GM21423 (cell line): ENCODE measurements around the gene SNCG.
"Not testable (repeated sequence)": the region's sequence is repeated elsewhere in the genome, so short reads cannot be mapped to it uniquely, and the experiment has no call there.

Experiments used
- ATAC-seq: cut with Tn5 transposase; IDR thresholded peaks from one replicate; pipeline ENCODE4 v1.9.1; 2021; ENCODE audit warnings: mild to moderate bottlenecking, moderate library complexity; ENCODE audit not compliant: unreplicated experiment

Gene SNCG

DNA sequence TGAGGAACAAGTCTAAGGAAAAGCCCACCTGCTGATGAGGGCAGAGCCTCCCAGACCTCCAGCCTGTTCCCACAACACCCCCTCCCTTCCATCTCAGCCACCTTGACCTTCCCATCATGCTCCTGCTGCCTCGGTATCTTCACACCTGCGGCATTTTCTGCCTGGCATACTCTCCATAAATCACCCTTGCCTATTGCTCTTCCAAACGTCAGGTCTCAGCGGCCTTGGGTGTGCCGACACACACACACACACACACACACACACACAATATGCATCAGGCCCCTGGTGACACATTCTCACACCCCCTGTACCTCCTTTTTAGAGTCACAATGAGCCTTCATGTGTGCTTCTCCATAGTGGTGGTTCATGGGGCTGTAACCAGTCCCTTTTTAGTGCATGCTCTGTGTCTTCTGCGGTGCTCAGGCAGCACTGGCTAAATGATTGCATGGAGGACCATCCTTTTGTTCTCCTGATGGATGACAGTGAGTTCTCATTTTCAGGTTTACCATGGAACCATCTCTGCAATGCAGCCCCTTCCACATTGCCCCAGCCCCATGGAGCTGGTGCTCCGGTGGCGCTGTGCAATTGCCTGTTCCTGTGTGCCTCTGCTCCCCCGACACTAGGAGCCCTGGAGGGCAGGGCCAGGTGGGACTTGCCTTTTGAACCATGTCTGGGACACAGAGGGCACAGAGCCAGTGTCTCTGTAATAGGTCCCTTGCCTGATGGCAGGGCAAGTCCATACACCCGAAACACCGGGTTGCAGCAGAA is 14.4 kb downstream of the SNCG start:
- no peak for ATAC-seq

- no peak for ATAC-seq
These were observed 16.1 kb downstream of the SNCG start for GRCh38 chr10:86974484-86974883.

DNA sequence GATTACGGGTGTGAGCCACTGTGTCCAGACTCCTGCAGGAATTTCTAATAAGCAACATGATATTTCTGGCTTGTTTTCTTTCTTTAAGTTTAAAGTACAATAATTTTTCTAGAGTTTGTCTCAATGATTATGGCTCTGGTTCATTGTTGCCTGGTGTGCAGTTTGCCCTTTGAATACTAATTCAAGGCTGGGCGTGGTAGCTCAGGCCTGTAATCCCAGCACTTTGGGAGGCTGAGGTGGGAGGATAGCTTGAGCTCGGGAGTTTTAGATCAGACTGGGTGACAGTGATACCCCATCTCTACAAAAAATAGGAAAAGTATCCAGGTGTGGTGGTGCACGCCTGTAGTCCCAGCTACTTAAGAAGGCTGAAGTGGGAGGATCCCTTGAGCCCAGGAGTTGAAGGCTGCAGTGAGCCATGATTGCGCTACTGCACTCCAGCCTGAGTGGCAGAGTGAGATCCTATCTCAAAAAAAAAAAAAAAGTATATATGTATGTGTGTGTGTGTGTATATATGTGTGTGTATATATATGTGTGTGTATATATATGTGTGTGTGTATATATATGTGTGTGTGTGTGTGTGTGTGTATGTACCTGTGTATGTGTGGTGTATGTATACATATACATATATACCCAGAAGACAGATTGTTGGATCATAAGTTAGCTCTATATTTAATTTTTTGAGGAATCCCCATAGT is 18.1 kb downstream of the SNCG start:
- ATAC-seq = no peak

DNA sequence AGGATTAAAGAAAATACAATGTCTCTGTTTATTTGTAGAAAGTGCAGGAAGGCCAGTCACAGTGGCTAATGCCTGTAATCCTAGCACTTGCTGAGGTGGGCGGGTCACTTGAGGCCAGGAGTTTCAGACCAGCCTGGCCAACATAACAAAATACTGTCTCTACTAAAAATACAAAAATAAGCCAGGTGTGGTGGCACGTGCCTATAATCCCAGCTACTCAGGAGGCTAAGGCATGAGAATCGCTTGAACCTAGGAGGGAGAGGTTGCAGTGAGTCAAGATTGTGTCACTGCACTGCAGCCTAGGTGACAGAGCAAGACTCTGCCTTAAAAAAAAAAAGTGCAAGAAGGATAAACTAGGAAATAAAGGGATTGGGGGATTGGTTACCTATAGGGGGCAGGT is 20.1 kb downstream of the SNCG start:
- ATAC-seq = not testable (repeated sequence)

- ATAC-seq = no peak
These were observed 21.0 kb downstream of the SNCG start for GRCh38 chr10:86979296-86979818.

DNA sequence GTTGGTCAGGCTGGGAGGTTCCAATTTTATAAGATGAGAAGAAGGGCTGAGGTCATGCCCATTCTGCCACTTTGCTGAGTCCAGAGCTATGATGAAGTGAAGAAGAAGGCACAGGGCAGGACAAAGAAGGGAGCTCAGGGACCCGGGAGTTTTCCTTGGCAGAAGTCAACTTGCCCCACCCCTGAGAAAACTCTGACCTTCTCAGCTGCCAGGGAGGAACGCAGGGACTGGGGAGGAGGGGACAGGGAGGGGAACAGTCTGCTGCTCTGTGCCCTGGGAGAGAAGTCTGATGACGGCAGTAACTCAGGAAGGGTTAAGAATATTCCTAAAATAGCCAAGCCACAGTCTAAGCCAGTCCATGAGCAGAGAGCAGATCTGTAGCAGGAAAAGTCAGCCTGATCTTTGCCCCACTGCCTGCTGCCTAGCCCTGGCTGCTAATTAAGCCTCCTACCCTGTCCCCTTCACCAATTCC is 21.6 kb downstream of the SNCG start:
- ATAC-seq = no peak

DNA sequence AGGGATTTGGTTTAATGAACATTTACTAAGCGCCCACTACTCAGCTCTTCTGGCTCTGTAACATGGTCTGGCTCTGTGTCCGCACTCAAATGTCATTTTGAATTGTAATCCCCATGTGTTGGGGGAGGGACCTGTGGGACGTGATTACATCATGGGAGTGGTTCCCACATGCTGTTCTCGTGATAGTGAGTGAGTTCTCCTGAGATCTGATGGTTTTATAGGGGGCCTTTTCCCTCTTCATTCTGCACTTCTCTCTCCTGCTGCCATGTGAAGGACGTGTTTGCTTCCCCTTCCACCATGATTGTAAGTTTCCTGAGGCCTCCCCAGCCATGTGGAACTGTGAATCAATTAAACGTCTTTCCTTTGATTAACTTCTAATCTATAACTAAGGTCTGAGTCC is 22.6 kb downstream of the SNCG start:
- ATAC-seq = not testable (repeated sequence)

DNA sequence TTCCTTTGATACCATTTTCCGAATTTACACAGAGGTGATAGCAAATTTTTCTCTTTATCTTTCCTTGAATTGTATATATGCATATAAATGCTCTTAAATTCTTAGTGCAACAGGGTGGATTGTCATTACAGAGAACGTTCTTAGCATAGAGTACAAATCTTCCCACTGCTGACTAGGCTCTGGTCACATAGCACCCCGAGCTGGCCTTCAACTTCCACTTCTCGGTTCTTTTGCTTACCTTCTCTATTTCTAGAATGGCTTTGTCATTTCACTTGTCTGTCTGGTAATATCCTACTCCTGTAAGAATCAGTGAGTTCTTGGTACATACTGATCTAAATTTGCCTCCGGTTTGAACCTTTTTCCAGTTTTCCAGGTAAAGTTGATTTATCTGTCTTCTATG is 23.3 kb downstream of the SNCG start:
- ATAC-seq = no peak

DNA sequence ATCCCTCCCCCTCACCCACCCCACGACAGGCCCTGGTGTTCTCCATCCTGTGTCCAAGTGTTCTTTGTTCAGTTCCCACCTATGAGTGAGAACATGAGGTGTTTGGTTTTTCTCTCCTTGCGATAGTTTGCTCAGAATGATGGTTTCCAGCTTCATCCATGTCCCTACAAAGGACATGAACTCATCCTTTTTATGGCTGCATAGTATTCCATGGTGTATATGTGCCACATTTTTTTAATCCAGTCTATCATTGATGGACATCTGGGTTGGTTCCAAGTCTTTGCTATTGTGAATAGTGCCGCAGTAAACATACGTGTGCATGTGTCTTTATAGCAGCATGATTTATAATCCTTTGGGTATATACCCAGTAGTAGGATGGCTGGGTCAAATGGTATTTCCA is 26.1 kb downstream of the SNCG start:
- not testable (repeated sequence) for ATAC-seq

GRCh38 chr10:86988520-86988919 is 30.1 kb downstream of the SNCG start:
- ATAC-seq = no peak

DNA sequence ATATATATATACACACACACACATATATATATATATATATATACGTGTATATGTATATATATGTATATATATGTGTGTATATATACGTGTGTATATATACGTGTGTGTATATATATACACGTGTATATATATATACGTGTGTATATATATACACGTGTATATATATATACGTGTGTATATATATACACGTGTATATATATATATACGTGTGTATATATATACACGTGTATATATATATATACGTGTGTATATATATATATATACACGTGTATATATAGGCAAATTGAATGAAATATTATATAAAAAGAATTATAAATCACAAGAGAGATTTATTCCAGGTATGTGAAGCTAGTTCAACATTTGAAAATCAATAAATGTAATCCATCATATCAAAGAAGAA is 33.0 kb downstream of the SNCG start:
- not testable (repeated sequence) for ATAC-seq

DNA sequence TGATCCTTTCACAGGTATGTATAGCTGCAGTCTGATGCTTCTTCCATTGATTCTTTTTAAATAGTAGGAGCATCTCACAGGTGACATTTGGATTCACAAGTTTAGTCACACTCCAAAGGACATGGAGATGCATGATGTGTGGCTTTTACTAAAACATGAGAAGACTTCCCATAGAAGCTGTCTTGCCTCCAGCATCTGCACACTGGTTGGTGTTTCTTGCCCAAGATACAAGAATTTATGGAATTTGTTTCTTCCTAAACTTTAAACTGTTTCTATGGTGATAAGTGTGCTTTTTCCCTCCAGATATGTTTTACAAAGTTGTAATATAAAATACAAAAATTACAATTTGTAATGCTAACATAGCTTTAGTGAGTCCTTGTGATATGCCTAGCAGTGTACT is 34.1 kb downstream of the SNCG start:
- no peak for ATAC-seq

- ATAC-seq = no peak
These were observed 34.5 kb downstream of the SNCG start for GRCh38 chr10:86992929-86993328.

DNA sequence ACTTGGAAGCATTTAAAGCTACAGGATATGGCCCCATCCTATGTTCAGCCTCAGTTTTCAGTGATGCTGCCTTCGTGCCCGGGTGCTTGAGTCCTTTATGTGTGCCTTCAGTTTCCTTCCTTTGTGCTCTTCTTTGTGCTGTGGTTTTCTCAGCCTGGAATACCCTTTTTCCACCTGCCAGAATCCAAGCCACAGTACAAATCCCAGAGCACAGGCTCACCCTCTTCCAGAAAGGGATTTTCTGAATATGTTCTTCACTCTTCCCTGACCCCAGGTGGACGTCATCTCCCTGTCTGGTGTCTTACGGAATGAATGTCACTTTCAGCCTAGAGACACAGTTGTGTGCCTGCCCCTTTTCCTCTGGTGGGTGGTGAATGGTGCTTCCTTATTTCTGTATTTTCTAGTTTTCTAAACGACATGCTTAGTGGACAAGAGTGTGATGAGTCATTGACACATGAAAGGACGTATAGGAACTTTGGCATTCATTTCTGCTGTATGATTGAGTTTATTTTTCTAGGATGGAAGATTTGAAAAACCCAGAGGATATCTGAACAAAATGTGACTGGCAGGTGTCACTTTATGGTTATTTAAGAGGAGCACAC is 41.5 kb downstream of the SNCG start:
- not testable (repeated sequence) for ATAC-seq

- no peak for ATAC-seq
These were observed 42.1 kb downstream of the SNCG start for GRCh38 chr10:87000491-87000890.

- not testable (repeated sequence) for ATAC-seq
These were observed 48.7 kb downstream of the SNCG start for GRCh38 chr10:87007124-87007523.

DNA sequence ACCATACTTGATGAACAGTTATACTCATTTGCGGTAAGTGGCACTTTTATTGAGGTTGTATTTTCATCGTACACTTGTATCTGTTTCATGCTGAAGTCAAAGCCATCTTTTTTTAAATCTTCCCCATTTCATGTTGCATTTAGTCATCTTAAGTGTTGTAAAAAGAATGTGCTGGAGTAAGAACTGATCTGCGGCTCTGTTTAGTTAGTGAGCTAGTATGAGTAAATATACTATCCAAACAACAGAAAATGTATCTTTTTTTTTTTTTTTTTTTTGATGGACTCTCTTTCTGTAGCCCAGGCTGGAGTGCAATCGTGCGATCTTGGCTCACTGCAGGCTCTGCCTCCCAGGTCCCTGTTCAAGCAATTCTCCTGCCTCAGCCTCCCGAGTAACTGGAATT is 49.3 kb downstream of the SNCG start:
- ATAC-seq = not testable (repeated sequence)

- ATAC-seq = not testable (repeated sequence)
These were observed 49.9 kb downstream of the SNCG start for GRCh38 chr10:87008303-87008702.

GRCh38 chr10:87009134-87009696 is 50.8 kb downstream of the SNCG start:
- ATAC-seq = not testable (repeated sequence)
